ENCODE results near the gene EXD3. TPM values are rescaled to one million over a fixed set of nuclear protein-coding genes. Genes with fewer than 3 reads are reported as not detected.

Gene EXD3
- total and polyA plus RNA-seq, 9 of the 15 experiments (the other 6 are each of a cell fraction or from before 2014, with no cell fraction given): 0.29 to 12.5 (median 3.9) TPM

DNA sequence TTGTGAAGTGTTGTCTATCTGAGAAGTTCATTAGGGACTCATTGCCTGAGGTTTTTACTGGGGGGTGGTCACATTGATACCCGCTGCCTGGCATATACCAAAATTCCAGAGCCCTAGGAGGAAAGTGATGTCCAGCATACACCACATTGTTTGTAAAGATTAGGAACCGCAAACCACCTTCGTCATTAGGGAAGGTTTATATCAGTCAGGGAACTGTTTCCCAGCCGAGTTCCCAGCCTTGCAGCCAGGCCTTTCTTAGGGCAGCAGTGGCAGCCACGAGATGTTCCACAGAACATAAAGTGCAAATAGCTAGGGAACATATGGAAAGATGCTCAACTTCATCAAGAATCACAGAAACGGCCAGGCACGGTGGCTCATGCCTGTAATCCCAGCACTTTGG, 80.5 kb downstream of the EXD3 start (continued):
- no peak for TF ChIP-seq CSDE1 (IDR thresholded peaks at IDR 0.05)

DNA sequence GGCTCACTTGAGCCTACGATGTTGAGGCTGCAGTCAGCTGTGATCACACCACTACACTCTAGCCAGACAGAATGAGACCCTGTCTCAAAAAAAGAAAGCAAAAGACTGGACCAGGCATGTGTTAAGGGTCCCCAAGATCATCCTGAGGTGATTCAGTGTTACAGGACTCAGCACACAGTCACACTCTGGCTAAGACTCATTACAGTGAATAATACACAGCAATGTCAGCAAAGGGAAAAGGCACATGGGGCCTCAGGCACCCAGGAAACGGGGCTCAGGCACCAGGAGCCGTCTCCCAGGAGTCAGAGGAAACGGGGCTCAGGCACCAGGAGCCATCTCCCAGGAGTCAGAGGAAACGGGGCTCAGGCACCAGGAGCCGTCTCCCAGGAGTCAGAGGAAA, 81.7 kb downstream of the EXD3 start:
- Histone ChIP-seq H3K79me2 (ENCODE audit: control insufficient read depth, insufficient read depth, low read length) (no peaks in the 10 kb centered on the region), H4K20me1 (replicated peaks; ENCODE audit: control insufficient read depth, insufficient read depth, low read length) (no peaks in the 10 kb centered on the region), H3K36me3 (ENCODE audit: control insufficient read depth, insufficient read depth, low read length) (no peaks in the 10 kb centered on the region), H3K4me3 (no peak overlapping the region), H3K4me1 (replicated peaks in 1 of 2; ENCODE audit: control insufficient read depth in 2 of 2, insufficient read depth in 2 of 2, low read length in 2 of 2) (no peaks in the 10 kb centered on the region), H3K27me3 (ENCODE audit: control insufficient read depth in 2 of 2, insufficient read depth in 2 of 2, low read length in 2 of 2) (peaks cover 19 to 37% of the 10 kb centered on the region in 2 experiments; a peak in 4 of 5 replicates), H3K9me3 (replicated peaks; ENCODE audit: control insufficient read depth, insufficient read depth, low read depth, low read length) (peaks cover 6% of the 10 kb centered on the region), H3K4me2 (ENCODE audit: insufficient read depth, low read length) (no peak overlapping the region), H3K27ac (ENCODE audit: extremely low read depth, low read depth, low read length) (no peak overlapping the region), H2AFZ (ENCODE audit: low read depth, low read length) (no peak overlapping the region), H3K9ac (ENCODE audit: insufficient read depth in 1 of 2, low read depth in 2 of 2, low read length in 2 of 2) (no peak overlapping the region), H3K9me1 (ENCODE audit: control insufficient read depth, insufficient read depth, low read length) (no peaks in the 10 kb centered on the region)
- WGBS (ENCODE audit: insufficient coverage, low coverage, missing lambda C conversion rate): 0% methylated on average over 4 of the region's 6 CpGs
- ATAC-seq (no peak), FAIRE-seq (no peak), DNase-seq (ENCODE audit: extremely low read depth in 1 of 4, low spot score in 3 of 4) (no peak)
- POLR2A ChIA-PET: no interaction called here
- intact Hi-C loops (cut with micrococcal nuclease): no loop called here
- BruUV-seq (replicated peaks): no TSS peak
- in situ Hi-C loops (cut with MboI): no loop called here
- CTCF ChIA-PET (ENCODE audit: low intra/inter-chr PET ratio): no interaction called here
- TF ChIP-seq CBFB (CRISPR knock-in tag; IDR thresholded peaks at IDR 0.05) (no peak), CAMTA2 (CRISPR knock-in tag; conservative IDR thresholded peaks at IDR 0.05) (no peak), SRF (CRISPR knock-in tag; IDR thresholded peaks at IDR 0.05) (no peak), NFIX (CRISPR knock-in tag; IDR thresholded peaks at IDR 0.05; ENCODE audit: low read depth) (no peak), HNRNPL (IDR thresholded peaks at IDR 0.05; ENCODE audit: low read depth, low read length) (no peak), DMBX1 (CRISPR knock-in tag; IDR thresholded peaks at IDR 0.05; ENCODE audit: borderline replicate concordance) (no peak), ASH1L (IDR thresholded peaks at IDR 0.05; ENCODE audit: borderline replicate concordance, low read depth, partially characterized antibody) (no peak), SMARCC2 (IDR thresholded peaks at IDR 0.05; ENCODE audit: low read depth) (no peak), KAT7 (CRISPR knock-in tag; IDR thresholded peaks at IDR 0.05; ENCODE audit: borderline replicate concordance) (no peak), PRPF4 (IDR thresholded peaks at IDR 0.05; ENCODE audit: insufficient read depth, low read depth, low read length, poor library complexity, severe bottlenecking) (no peak), FIP1L1 (IDR thresholded peaks at IDR 0.05; ENCODE audit: low read depth, low read length, poor library complexity, severe bottlenecking) (no peak), EGR1 (conservative IDR thresholded peaks at IDR 0.05) (no peak), KLF16 (IDR thresholded peaks at IDR 0.05) (no peak), KDM4B (IDR thresholded peaks at IDR 0.05; ENCODE audit: borderline replicate concordance in 2 of 2, low read depth in 1 of 2) (no peak), MEF2A (IDR thresholded peaks at IDR 0.05; ENCODE audit: control insufficient read depth, low read depth, low read length) (no peak)
- TF ChIP-seq, protein P1, sequence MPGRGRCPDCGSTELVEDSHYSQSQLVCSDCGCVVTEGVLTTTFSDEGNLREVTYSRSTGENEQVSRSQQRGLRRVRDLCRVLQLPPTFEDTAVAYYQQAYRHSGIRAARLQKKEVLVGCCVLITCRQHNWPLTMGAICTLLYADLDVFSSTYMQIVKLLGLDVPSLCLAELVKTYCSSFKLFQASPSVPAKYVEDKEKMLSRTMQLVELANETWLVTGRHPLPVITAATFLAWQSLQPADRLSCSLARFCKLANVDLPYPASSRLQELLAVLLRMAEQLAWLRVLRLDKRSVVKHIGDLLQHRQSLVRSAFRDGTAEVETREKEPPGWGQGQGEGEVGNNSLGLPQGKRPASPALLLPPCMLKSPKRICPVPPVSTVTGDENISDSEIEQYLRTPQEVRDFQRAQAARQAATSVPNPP (IDR thresholded peaks at IDR 0.05; ENCODE audit: borderline replicate concordance, insufficient read depth, insufficient read length): no peak
- TF ChIP-seq, protein P2, sequence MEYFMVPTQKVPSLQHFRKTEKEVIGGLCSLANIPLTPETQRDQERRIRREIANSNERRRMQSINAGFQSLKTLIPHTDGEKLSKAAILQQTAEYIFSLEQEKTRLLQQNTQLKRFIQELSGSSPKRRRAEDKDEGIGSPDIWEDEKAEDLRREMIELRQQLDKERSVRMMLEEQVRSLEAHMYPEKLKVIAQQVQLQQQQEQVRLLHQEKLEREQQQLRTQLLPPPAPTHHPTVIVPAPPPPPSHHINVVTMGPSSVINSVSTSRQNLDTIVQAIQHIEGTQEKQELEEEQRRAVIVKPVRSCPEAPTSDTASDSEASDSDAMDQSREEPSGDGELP (CRISPR knock-in tag; IDR thresholded peaks at IDR 0.05; ENCODE audit: borderline replicate concordance): no peak
